IMR-90 (cell line): ENCODE measurements around the gene ZDHHC12. TPM values are rescaled to one million over a fixed set of nuclear protein-coding genes. Genes with fewer than 3 reads are reported as not detected.

Source experiments
- ATAC-seq: fragments of 200-7000 bp; cut with Tn5 transposase; 2 replicates; pipeline ENCODE4 v1.9.1; 2020; ENCODE audit warnings: low read depth, mild to moderate bottlenecking, moderate library complexity
- BruUV-seq: library from RNA; stranded (reverse); fragments of 400-500 nt; replicated peaks from 2 replicates; lab custom pipeline; 2021; lab: Mats Ljungman, UMichigan
- CTCF ChIA-PET: fragments of 300-600 bp; formaldehyde crosslinking; extraction: SDS; loops from one replicate; lab custom pipeline; 2021; ENCODE audit warnings: antibody characterized with exemption; lab: Yijun Ruan, JAX
- POLR2A ChIA-PET: fragments of 300-600 bp; sonication (Branson Sonifier 250); formaldehyde crosslinking; loops from one replicate; lab custom pipeline; 2022; ENCODE audit warnings: antibody characterized with exemption; ENCODE audit not compliant: unreplicated experiment; lab: Charles Lee
- DNase-seq: peaks from one replicate; pipeline ENCODE4 v3.0.0; 2013
- H2AFZ ChIP-seq: replicated peaks from 2 replicates; pipeline ENCODE3; 2013; ENCODE audit warnings: low read length, mild to moderate bottlenecking; ENCODE audit not compliant: poor library complexity
- H2AK5ac ChIP-seq: 2 replicates; pipeline ENCODE4 v1.6.1; 2013; ENCODE audit warnings: low read depth, low read length, inconsistent platforms
- H2AK9ac ChIP-seq: replicated peaks from 2 replicates; pipeline ENCODE3; 2013; ENCODE audit warnings: mild to moderate bottlenecking, low read depth, low read length, moderate library complexity; ENCODE audit not compliant: poor library complexity
- H2BK120ac ChIP-seq: 2 replicates; pipeline ENCODE4 v1.6.1; 2013; ENCODE audit warnings: low read depth, low read length, inconsistent platforms
- H2BK15ac ChIP-seq: 3 replicates; pipeline ENCODE4 v1.6.1; 2013; ENCODE audit warnings: low read depth, low read length, inconsistent platforms
- H2BK20ac ChIP-seq: 2 replicates; pipeline ENCODE4 v1.6.1; 2013; ENCODE audit warnings: low read depth, mild to moderate bottlenecking, inconsistent platforms, low read length, moderate library complexity
- H2BK5ac ChIP-seq: 2 replicates; pipeline ENCODE4 v1.6.1; 2013; ENCODE audit warnings: mild to moderate bottlenecking, low read depth, low read length, inconsistent platforms; ENCODE audit not compliant: poor library complexity, severe bottlenecking
- H3K14ac ChIP-seq: replicated peaks from 2 replicates; pipeline ENCODE4 v1.6.1; 2013; ENCODE audit warnings: low read depth, low read length, inconsistent platforms
- H3K18ac ChIP-seq: 2 replicates; pipeline ENCODE4 v1.6.1; 2013; ENCODE audit warnings: low read depth, low read length, control low read depth
- H3K23ac ChIP-seq: 2 replicates; pipeline ENCODE4 v1.6.1; 2013; ENCODE audit warnings: low read depth, low read length, inconsistent platforms
- H3K27ac ChIP-seq: 2 replicates; pipeline ENCODE4 v1.5.1; 2013; ENCODE audit warnings: mild to moderate bottlenecking, control low read depth, low read length; ENCODE audit not compliant: insufficient read depth
- H3K27me3 ChIP-seq: 2 replicates; pipeline ENCODE4 v1.6.1; 2013; ENCODE audit warnings: low read length; ENCODE audit not compliant: control insufficient read depth, insufficient read depth
- H3K36me3 ChIP-seq: 2 replicates; pipeline ENCODE4 v1.6.1; 2013; ENCODE audit warnings: low read length, mixed read lengths; ENCODE audit not compliant: control insufficient read depth, insufficient read depth
- H3K4ac ChIP-seq: 2 replicates; pipeline ENCODE4 v1.6.1; 2013; ENCODE audit warnings: low read depth, low read length, inconsistent platforms
- H3K4me1 ChIP-seq: 2 replicates; pipeline ENCODE4 v1.6.1; 2013; ENCODE audit warnings: low read length, mixed read lengths; ENCODE audit not compliant: control insufficient read depth, insufficient read depth
- H3K4me2 ChIP-seq: 2 replicates; pipeline ENCODE4 v1.6.1; 2013; ENCODE audit warnings: low read depth, mild to moderate bottlenecking, control low read depth, low read length, moderate library complexity
- H3K4me3 ChIP-seq: 2 replicates; pipeline ENCODE4 v1.5.1; 2013; ENCODE audit warnings: low read depth, mild to moderate bottlenecking, control low read depth, low read length, moderate library complexity; ENCODE audit not compliant: insufficient read depth
- H3K56ac ChIP-seq: 2 replicates; pipeline ENCODE4 v1.6.1; 2013; ENCODE audit warnings: low read length, inconsistent platforms; ENCODE audit not compliant: insufficient read depth; ENCODE audit errors: extremely low read depth
- H3K79me1 ChIP-seq, 2 experiments: 2 replicates each; pipeline ENCODE4 v1.6.1; 2013; ENCODE audit warnings: low read length in 2 of 2, inconsistent platforms in 1 of 2, low read depth in 1 of 2
- H3K9ac ChIP-seq: 2 replicates; pipeline ENCODE4 v1.6.1; 2013; ENCODE audit warnings: low read depth, low read length, control low read depth
- H3K9me1 ChIP-seq: 2 replicates; pipeline ENCODE4 v1.6.1; 2013; ENCODE audit warnings: low read length, inconsistent platforms; ENCODE audit not compliant: insufficient read depth
- H3K9me3 ChIP-seq: 2 replicates; pipeline ENCODE4 v1.6.1; 2013; ENCODE audit warnings: low read length; ENCODE audit not compliant: control insufficient read depth, insufficient read depth
- H4K20me1 ChIP-seq: 2 replicates; pipeline ENCODE4 v1.6.1; 2013; ENCODE audit warnings: low read length, inconsistent platforms; ENCODE audit not compliant: insufficient read depth
- H4K5ac ChIP-seq: 2 replicates; pipeline ENCODE4 v1.6.1; 2013; ENCODE audit warnings: mild to moderate bottlenecking, low read depth, low read length, control low read depth
- H4K8ac ChIP-seq, 2 experiments: 2 replicates each; pipeline ENCODE4 v1.6.1; 2013; ENCODE audit warnings: low read depth in 2 of 2, low read length in 2 of 2, control low read depth in 1 of 2, inconsistent platforms in 1 of 2
- H4K91ac ChIP-seq: 2 replicates; pipeline ENCODE4 v1.6.1; 2013; ENCODE audit warnings: low read depth, low read length, inconsistent platforms; ENCODE audit not compliant: insufficient read depth
- BHLHE40 ChIP-seq: fragments of 150-350 bp; IDR thresholded peaks from 2 replicates; pipeline ENCODE4 v1.6.1; 2016; ENCODE audit warnings: mild to moderate bottlenecking, low read depth, low read length
- CEBPB ChIP-seq: IDR thresholded peaks from 2 replicates; pipeline ENCODE4 v1.6.1; 2012; ENCODE audit warnings: low read depth, low read length, improper control_type of control experiment
- CHD1 ChIP-seq: IDR thresholded peaks from 2 replicates; pipeline ENCODE4 v1.6.1; 2012; ENCODE audit warnings: low read depth, low read length, improper control_type of control experiment
- CTCF ChIP-seq: conservative IDR thresholded peaks from 2 replicates; pipeline ENCODE4 v1.5.1; 2012; ENCODE audit warnings: mild to moderate bottlenecking, low read depth, low read length, improper control_type of control experiment
- FOS ChIP-seq: fragments of 150-350 bp; IDR thresholded peaks from 2 replicates; pipeline ENCODE4 v1.6.1; 2016; ENCODE audit warnings: low read depth, low read length
- MAFK ChIP-seq: IDR thresholded peaks from 2 replicates; pipeline ENCODE4 v1.6.1; 2012; ENCODE audit warnings: low read depth, low read length, improper control_type of control experiment
- MXI1 ChIP-seq: IDR thresholded peaks from 2 replicates; pipeline ENCODE4 v1.6.1; 2012; ENCODE audit warnings: low read depth, mild to moderate bottlenecking, low read length, moderate library complexity, borderline replicate concordance
- NFE2L2 ChIP-seq: fragments of 150-350 bp; IDR thresholded peaks from 2 replicates; pipeline ENCODE4 v1.6.1; 2016; ENCODE audit warnings: low read depth, mild to moderate bottlenecking, low read length
- POLR2A ChIP-seq: IDR thresholded peaks from 2 replicates; pipeline ENCODE4 v1.6.1; 2012; ENCODE audit warnings: mild to moderate bottlenecking, low read depth, low read length
- RAD21 ChIP-seq: IDR thresholded peaks from 2 replicates; pipeline ENCODE4 v1.6.1; 2012; ENCODE audit warnings: low read length, improper control_type of control experiment
- RCOR1 ChIP-seq: IDR thresholded peaks from 2 replicates; pipeline ENCODE4 v1.6.1; 2012; ENCODE audit warnings: mild to moderate bottlenecking, low read length, improper control_type of control experiment; ENCODE audit not compliant: insufficient replicate concordance
- RFX5 ChIP-seq: IDR thresholded peaks from 2 replicates; pipeline ENCODE4 v1.8.0; 2012; ENCODE audit warnings: low read depth, mild to moderate bottlenecking, low read length, moderate library complexity
- USF2 ChIP-seq: fragments of 150-350 bp; IDR thresholded peaks from 2 replicates; pipeline ENCODE4 v1.6.1; 2017; ENCODE audit warnings: mild to moderate bottlenecking, antibody characterized with exemption, low read length, low read depth
- WGBS, 2 experiments: methylation state at CpG; one replicate each; pipeline versions ENCODE4 v1.1.5 to v1.1.7; 2013; ENCODE audit warnings: missing lambda C conversion rate in 2 of 2; ENCODE audit not compliant: insufficient read length in 1 of 2; ENCODE audit errors: extremely low coverage in 2 of 2; 5-methylcytosine and 5-hydroxymethylcytosine counted together
- dilution Hi-C: fragments of 300-500 bp; cut with HindIII; formaldehyde crosslinking; loops from one replicate; pipeline ENCODE4 v1.14.3; 2018; ENCODE audit warnings: low sequenced_read_pairs; ENCODE audit not compliant: unreplicated experiment
- in situ Hi-C: fragments of 300-500 bp; cut with MboI; formaldehyde crosslinking; loops from 3 replicates; pipeline ENCODE4 v1.14.3; 2019; ENCODE audit warnings: low sequenced_read_pairs, inconsistent platforms, mixed read lengths
- intact Hi-C: fragments of 100-400 bp; cut with micrococcal nuclease; formaldehyde crosslinking; loops from 2 replicates; pipeline ENCODE4 v1.10.0; 2022
- polyA plus RNA-seq, 3 experiments: library from polyadenylated mRNA; depleted of rRNA; stranded (reverse); fragments of >200 nt; gene quantifications; 2 replicates each; pipeline ENCODE4 v1.2.3, GENCODE V29; 2012; ENCODE audit warnings: low replicate concordance in 1 of 3
- total RNA-seq: library from RNA; depleted of rRNA; stranded (reverse); fragments of >200 nt; gene quantifications from 2 replicates; pipeline ENCODE4 v1.2.3, GENCODE V29; 2012
- TF ChIP-seq, protein P1 (sequence below): fragments of 150-350 bp; IDR thresholded peaks from 2 replicates; pipeline ENCODE4 v1.6.1; 2016; ENCODE audit warnings: low read depth, mild to moderate bottlenecking, low read length, moderate library complexity, borderline replicate concordance

The ZDHHC12 gene
- total and polyA plus RNA-seq, 2 of the 4 experiments (the other 2 are of a cell fraction): 16.7 to 60.7 TPM

DNA sequence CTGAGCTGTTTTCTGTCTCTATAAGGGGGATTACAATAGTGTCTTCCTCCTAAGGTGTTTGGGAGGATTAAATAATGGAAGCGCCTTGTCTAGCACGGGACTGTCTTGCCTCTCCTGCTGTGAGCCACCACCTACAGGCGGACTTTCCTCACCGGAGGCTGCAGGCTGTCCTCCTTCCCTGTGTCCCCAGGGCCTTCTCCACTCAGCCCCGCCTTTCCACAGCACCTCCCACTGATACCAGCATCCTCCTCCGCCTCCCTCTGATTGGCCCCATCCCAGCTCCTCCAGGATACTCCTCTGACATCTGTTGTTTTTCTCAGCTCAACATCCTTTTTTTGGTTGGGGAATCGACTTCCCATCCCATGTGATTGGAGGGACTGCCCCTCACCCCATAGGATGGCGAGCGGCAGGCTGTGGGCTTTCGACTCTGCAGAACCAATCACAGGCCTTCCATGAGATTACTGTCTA lies 851 bp upstream of the ZDHHC12 start:
- peak overlapping the region; percentile 35; the same call in 1 of the 2 replicates for H3K9ac ChIP-seq
- intact Hi-C loops: loop anchor here (1.0 kb wide), 1 partner anchor 89 kb away; no protein-coding TSS in a partner anchor

More for the DNA sequence above, 851 bp upstream of the ZDHHC12 start:
- no peak overlapping the region for H2BK15ac ChIP-seq
- peak overlapping the region; percentile 21; the same call in 1 of the 2 replicates for H4K5ac ChIP-seq
- peaks cover 4% of the 10 kb centered on the region; the same call in 1 of the 2 replicates for H3K4me1 ChIP-seq
- H4K20me1 ChIP-seq: no peaks in the 10 kb centered on the region; the same call in 1 of the 2 replicates
- peak overlapping the region; percentile 49 for H3K4ac ChIP-seq
- ChIA-PET CTCF (interaction anchor here (1.1 kb wide), 1 partner anchor 9 kb away, joined by 5 read pairs; no protein-coding TSS in a partner anchor), POLR2A (no interaction called here)
- H2AK5ac ChIP-seq: peak overlapping the region; percentile 70; the same call in 1 of the 2 replicates
- DNase-seq (peak; percentile 64), ATAC-seq (peak; percentile 36)
- peak overlapping the region; percentile 62 for H3K14ac ChIP-seq
- peak overlapping the region; percentile 78 for H4K91ac ChIP-seq
- WGBS, 2 experiments: 44% methylated on average over 3 of the region's 10 CpGs; no CpG with 5 or more reads in 1 of the 2 experiments
- peak overlapping the region; percentile 88 to 90 for H4K8ac ChIP-seq
- peak overlapping the region; percentile 82 for H3K4me2 ChIP-seq
- no peak overlapping the region for H2BK20ac ChIP-seq
- peak overlapping the region; percentile 95 for H2AFZ ChIP-seq
- in situ Hi-C loops: no loop called here
- no peak overlapping the region for H3K56ac ChIP-seq
- no peak overlapping the region for H2BK120ac ChIP-seq
- dilution Hi-C loops: no loop called here
- no peaks in the 10 kb centered on the region for H3K27me3 ChIP-seq
- no peak overlapping the region for H3K27ac ChIP-seq
- peaks cover 9% of the 10 kb centered on the region for H3K9me1 ChIP-seq
- H2AK9ac ChIP-seq: peak overlapping the region; percentile 96
- no TSS peak for BruUV-seq
- peaks cover 3% of the 10 kb centered on the region for H3K36me3 ChIP-seq
- H3K23ac ChIP-seq: peak overlapping the region; percentile 54; the same call in 1 of the 2 replicates
- peaks cover 3 to 15% of the 10 kb centered on the region in 2 experiments for H3K79me1 ChIP-seq
- no peak overlapping the region for H3K18ac ChIP-seq
- TF ChIP-seq CEBPB: no peak
- no peak for TF ChIP-seq POLR2A
- TF ChIP-seq BHLHE40: no peak
- TF ChIP-seq NFE2L2: no peak
- no peak for TF ChIP-seq CHD1
- no peak for TF ChIP-seq CTCF
- no peak for TF ChIP-seq RAD21
- no peak for TF ChIP-seq FOS
- TF ChIP-seq MXI1: no peak
- TF ChIP-seq RCOR1: no peak
- TF ChIP-seq, protein P1, sequence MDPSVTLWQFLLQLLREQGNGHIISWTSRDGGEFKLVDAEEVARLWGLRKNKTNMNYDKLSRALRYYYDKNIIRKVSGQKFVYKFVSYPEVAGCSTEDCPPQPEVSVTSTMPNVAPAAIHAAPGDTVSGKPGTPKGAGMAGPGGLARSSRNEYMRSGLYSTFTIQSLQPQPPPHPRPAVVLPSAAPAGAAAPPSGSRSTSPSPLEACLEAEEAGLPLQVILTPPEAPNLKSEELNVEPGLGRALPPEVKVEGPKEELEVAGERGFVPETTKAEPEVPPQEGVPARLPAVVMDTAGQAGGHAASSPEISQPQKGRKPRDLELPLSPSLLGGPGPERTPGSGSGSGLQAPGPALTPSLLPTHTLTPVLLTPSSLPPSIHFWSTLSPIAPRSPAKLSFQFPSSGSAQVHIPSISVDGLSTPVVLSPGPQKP: no peak
- no peak for TF ChIP-seq RFX5
- no peak for TF ChIP-seq MAFK
- no peak for TF ChIP-seq USF2
- H3K4me3 ChIP-seq: peak overlapping the region; percentile 56
- no peak overlapping the region for H2BK5ac ChIP-seq
- H3K9me3 ChIP-seq: no peaks in the 10 kb centered on the region
